Epithelial cell of esophagus (primary cell): ENCODE results near the gene SLC9A8.

Experiments
- DNase-seq: peaks from one replicate; pipeline ENCODE4 v3.0.0; 2010; ENCODE audit warnings: low read depth
- H3K4me3 ChIP-seq: 2 replicates; pipeline ENCODE4 v1.5.1; 2011; ENCODE audit warnings: mild to moderate bottlenecking, low read length, control low read depth
- CTCF ChIP-seq: IDR thresholded peaks from 2 replicates; pipeline ENCODE4 v1.5.1; 2011; ENCODE audit warnings: low read depth, mild to moderate bottlenecking, low read length, control low read depth, inconsistent platforms; ENCODE audit not compliant: insufficient read depth; ENCODE audit errors: missing control alignments

Gene SLC9A8

GRCh38 chr20:49843139-49843538 lies 30.5 kb downstream of the SLC9A8 start:
- TF ChIP-seq CTCF: no peak
- DNase-seq: no peak
- no peak overlapping the region for H3K4me3 ChIP-seq

GRCh38 chr20:49843770-49844380 lies 31.2 kb downstream of the SLC9A8 start:
- H3K4me3 ChIP-seq: no peak overlapping the region
- DNase-seq: no peak
- no peak for TF ChIP-seq CTCF

- TF ChIP-seq CTCF: no peak
- DNase-seq: no peak
- H3K4me3 ChIP-seq: no peak overlapping the region
Observed at GRCh38 chr20:49845060-49845459, 32.4 kb downstream of the SLC9A8 start.

- DNase-seq: peak; percentile 57
- peak; percentile 64 for TF ChIP-seq CTCF
- no peak overlapping the region for H3K4me3 ChIP-seq
Observed at GRCh38 chr20:49846206-49846807, 33.7 kb downstream of the SLC9A8 start.

GRCh38 chr20:49850463-49851230 lies 38.0 kb downstream of the SLC9A8 start:
- DNase-seq: peak; percentile 57
- H3K4me3 ChIP-seq: no peak overlapping the region
- no peak for TF ChIP-seq CTCF

GRCh38 chr20:49851231-49851705 lies 38.6 kb downstream of the SLC9A8 start:
- no peak for DNase-seq
- no peak for TF ChIP-seq CTCF
- no peak overlapping the region for H3K4me3 ChIP-seq

GRCh38 chr20:49851991-49852390 lies 39.4 kb downstream of the SLC9A8 start:
- H3K4me3 ChIP-seq: no peak overlapping the region
- no peak for TF ChIP-seq CTCF
- no peak for DNase-seq
